Brain microvascular endothelial cell (primary cell): Measurements from ENCODE around the gene TANK.

Source experiments
- DNase-seq: peaks from one replicate; pipeline ENCODE4 v3.0.0-alpha.2; 2020
- H3K27ac ChIP-seq: fragments of 250-450 bp; sonication (Bioruptor Pico); 2 replicates; pipeline ENCODE4 v1.5.1; 2020; ENCODE audit warnings: mild to moderate bottlenecking, moderate library complexity
- H3K27me3 ChIP-seq: fragments of 250-450 bp; sonication (Bioruptor Pico); replicated peaks from 2 replicates; pipeline ENCODE4 v1.5.1; 2020; ENCODE audit warnings: mild to moderate bottlenecking
- H3K36me3 ChIP-seq: fragments of 250-450 bp; sonication (Bioruptor Pico); replicated peaks from 2 replicates; pipeline ENCODE4 v1.5.1; 2020; ENCODE audit warnings: mild to moderate bottlenecking
- H3K4me3 ChIP-seq: 2 replicates; pipeline ENCODE4 v1.5.1; 2011; ENCODE audit warnings: low read depth, mild to moderate bottlenecking, control low read depth, low read length, moderate library complexity
- in situ Hi-C: cut with HindIII; loops from 2 replicates; pipeline ENCODE4 v1.10.0; 2017; ENCODE audit warnings: low sequenced_read_pairs, low pct_ligation_motif_present
- TF ChIP-seq, protein P1 (sequence below): IDR thresholded peaks from 2 replicates; pipeline ENCODE4 v1.5.1; 2011; ENCODE audit warnings: low read depth, mild to moderate bottlenecking, moderate library complexity, low read length, control low read depth, inconsistent platforms; ENCODE audit errors: missing control alignments

TANK gene

DNA sequence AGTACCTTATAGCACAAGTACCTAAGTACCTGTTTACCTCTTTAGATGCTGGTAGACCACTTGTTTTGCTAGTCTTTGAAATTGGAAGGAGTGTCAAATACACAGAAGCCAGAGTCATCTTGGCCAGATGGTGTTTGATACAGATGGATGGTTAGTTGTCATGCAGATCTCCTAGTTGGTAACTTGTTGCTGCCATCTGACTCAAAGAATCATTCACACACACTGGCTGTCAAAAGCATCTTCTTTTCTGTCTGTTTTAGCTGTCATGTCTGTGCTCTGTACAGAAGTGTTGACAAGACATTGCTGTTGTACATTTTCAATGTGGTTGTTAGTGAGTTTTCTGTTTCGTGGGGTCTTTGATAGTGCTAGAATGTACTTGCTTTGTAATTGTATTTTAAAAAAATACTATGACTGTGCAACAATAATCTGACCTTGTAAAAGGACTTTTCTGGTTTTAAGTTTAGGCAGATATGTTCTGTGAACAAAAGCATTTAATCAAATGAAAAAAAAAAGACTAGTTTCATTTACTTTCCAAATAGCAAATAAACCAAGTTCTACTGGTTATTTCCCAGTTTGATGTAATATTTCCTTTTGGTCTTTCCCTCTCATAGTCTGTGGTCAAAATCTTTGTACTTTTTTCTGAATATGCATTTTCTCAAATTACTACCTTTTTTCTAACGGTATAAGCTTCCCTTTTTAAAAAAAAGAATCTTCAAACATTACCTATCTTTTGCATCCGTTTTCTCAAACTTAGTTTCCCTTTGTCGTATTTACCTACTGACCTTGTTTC lies 39.9 kb downstream of the TANK start:
- TF ChIP-seq, protein P1, sequence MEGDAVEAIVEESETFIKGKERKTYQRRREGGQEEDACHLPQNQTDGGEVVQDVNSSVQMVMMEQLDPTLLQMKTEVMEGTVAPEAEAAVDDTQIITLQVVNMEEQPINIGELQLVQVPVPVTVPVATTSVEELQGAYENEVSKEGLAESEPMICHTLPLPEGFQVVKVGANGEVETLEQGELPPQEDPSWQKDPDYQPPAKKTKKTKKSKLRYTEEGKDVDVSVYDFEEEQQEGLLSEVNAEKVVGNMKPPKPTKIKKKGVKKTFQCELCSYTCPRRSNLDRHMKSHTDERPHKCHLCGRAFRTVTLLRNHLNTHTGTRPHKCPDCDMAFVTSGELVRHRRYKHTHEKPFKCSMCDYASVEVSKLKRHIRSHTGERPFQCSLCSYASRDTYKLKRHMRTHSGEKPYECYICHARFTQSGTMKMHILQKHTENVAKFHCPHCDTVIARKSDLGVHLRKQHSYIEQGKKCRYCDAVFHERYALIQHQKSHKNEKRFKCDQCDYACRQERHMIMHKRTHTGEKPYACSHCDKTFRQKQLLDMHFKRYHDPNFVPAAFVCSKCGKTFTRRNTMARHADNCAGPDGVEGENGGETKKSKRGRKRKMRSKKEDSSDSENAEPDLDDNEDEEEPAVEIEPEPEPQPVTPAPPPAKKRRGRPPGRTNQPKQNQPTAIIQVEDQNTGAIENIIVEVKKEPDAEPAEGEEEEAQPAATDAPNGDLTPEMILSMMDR = no peak
- DNase-seq = no peak
- Histone ChIP-seq H3K4me3 (no peak overlapping the region), H3K36me3 (no peaks in the 10 kb centered on the region), H3K27ac (no peak overlapping the region), H3K27me3 (no peaks in the 10 kb centered on the region)
- in situ Hi-C loops = no loop called here

DNA sequence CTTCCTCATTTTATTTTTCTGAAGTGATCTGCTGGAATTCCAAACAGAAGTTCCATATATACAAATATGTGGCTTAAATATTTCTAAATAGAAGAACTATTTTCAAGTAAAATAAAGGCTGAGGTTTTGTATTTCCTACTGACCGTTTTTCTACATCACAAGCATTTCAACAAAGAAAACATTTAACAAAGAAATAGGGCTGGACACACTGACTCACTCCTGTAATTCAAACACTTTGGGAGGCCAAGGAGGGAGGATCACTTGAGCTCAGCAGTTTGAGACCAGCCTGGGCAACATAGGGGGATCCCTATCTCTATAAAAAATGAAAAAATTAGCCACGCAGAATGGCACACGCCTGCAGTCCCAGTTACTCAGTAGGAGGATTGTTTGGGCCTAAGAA lies 44.6 kb downstream of the TANK start:
- Histone ChIP-seq H3K27me3 (no peaks in the 10 kb centered on the region), H3K36me3 (no peaks in the 10 kb centered on the region), H3K4me3 (no peak overlapping the region), H3K27ac (no peak overlapping the region)
- no peak for DNase-seq
- in situ Hi-C loops = no loop called here
- TF ChIP-seq, protein P1 = no peak

DNA sequence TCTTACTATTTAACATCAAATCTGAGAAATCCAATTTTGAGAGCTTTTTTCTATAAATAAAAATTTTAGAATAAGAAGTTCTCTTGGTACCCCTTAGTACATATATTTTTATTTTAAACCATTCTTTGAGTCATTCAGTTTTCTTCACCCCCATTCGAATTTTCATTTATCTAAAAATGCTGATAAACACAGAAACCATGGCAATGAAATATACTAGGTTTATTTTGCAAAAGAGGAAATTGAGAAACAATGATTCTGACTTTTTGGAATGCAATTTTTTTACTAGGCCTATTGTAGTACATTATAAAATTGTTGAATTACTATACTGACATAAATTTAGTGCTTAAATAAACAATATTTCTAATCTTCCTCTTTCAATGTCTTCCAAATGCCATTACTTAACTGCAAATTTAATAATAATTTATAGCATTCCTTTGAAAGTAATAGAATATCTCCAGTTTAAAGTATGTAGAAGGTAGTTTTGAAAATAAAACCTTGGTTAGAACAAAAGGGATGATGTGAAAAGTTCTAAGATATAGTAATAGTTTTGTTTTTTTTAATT lies 46.3 kb downstream of the TANK start:
- Histone ChIP-seq H3K27me3 (no peaks in the 10 kb centered on the region), H3K36me3 (no peaks in the 10 kb centered on the region), H3K4me3 (no peak overlapping the region), H3K27ac (peak overlapping the region; percentile 21)
- TF ChIP-seq, protein P1 = no peak
- DNase-seq = no peak
- in situ Hi-C loops = no loop called here

DNA sequence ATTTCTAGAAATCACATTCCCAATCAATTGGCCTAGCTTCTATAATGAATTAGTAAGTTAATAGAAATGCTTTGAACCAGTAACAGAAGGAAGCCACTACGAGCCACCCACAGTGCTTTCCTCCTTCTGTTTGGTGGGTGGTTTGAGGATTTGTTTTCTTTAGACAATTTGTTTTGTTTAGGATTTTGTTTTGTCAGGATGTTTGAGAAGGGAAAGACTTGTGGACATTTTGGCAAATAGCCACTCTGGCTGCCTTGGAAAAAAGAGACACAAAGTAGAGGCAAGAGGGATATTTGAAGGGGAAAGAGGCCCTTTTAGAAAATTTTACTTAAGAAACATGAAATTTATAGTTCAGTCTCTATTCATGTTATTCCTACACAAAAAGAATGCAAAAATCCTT lies 47.7 kb downstream of the TANK start:
- Histone ChIP-seq H3K36me3 (no peaks in the 10 kb centered on the region), H3K27me3 (no peaks in the 10 kb centered on the region), H3K4me3 (no peak overlapping the region), H3K27ac (no peak overlapping the region)
- in situ Hi-C loops = no loop called here
- TF ChIP-seq, protein P1 = no peak
- DNase-seq = no peak

DNA sequence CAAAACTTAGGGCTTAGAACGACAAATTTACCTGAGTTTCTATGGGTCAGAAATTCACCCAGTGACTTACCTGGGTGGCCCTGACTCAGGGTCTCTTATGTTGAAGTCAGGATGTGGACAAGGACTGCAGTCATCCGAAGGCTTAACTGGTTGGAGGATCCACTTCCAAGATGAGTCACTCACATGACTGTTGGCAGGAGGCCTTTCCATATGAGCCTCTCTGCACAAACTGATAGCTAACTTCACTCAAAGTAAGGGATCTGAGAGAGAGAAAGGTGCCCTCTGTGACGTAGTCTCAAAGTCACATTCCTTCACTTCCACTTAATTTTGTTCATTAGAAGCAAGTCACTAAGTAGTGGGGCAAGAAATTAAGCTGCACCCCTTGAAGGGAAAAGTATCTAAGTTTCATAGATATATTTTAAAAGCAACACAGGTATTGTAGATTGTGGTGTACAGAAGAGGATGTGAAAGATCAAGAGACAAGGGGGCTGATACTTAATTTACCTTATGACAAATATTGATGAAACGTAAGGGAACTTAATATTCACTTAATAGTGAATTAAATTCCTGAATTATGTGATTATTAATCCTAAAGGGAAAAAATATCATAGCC lies 48.4 kb downstream of the TANK start:
- DNase-seq = peak; percentile 86
- in situ Hi-C loops = no loop called here
- H3K4me3 ChIP-seq = no peak overlapping the region
- H3K27me3 ChIP-seq = no peaks in the 10 kb centered on the region
- no peaks in the 10 kb centered on the region for H3K36me3 ChIP-seq
- no peak overlapping the region for H3K27ac ChIP-seq
- TF ChIP-seq, protein P1 = no peak

DNA sequence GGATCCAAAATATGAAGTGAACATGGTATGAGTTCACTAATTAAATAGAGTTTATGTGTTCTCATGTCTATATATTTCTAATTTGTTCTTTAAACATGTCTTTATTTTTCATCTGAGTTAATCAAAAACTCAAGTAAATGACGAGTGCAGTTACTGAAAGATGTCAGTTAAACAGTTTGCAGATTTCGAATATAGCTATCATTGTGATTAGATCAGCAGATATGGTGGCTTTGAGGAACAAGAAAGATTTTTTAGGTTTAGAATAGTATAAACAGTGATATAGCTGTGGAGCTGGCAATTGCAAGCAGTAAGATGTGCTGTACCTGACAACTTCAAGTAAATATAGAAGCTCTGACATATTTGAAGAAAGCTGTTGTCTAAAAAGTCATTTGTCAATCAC lies 49.7 kb downstream of the TANK start:
- in situ Hi-C loops = no loop called here
- Histone ChIP-seq H3K27me3 (no peaks in the 10 kb centered on the region), H3K4me3 (no peak overlapping the region), H3K36me3 (no peaks in the 10 kb centered on the region), H3K27ac (no peak overlapping the region)
- TF ChIP-seq, protein P1 = no peak
- no peak for DNase-seq
